Measurements from ENCODE around the gene FBXW8. TPM values are rescaled to one million over a fixed set of nuclear protein-coding genes. Genes with fewer than 3 reads are reported as not detected.
"Not testable (repeated sequence)": the region's sequence is repeated elsewhere in the genome, so short reads cannot be mapped to it uniquely, and the experiment has no call there.

Gene FBXW8
- total and polyA plus RNA-seq, 5 donors, result 3.3 to 10.2 (median 7.5) TPM

DNA sequence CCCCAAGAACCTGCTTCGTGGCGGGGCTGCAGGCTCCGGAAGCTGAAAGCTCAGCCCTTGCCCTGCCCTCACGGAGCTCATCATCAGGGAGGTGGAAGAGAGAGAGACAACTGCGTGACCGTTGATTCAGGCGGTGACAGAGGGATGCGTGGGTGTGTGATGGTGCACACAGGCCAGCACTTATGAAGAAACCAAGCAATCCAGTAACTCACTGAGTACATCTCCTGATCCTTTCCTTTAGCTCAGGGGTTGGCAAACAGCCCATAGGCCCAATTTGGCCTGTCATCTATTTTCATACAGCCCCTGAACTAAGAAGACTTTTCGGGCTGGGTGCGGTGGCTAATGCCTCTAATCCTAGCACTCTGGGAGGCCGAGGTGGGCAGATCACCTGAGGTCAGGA lies 138.5 kb downstream of the FBXW8 start:
- ATAC-seq, result peak in 1 of 2 donors; percentile 5
- intact Hi-C loops (cut with DNase I), result no loop called here
- Histone ChIP-seq H3K9me3 (ENCODE audit: control insufficient read depth, low read length) (no peaks in the 10 kb centered on the region), H3K27ac (ENCODE audit: low read length) (peak overlapping the region; percentile 28), H3K4me1 (ENCODE audit: control insufficient read depth, insufficient read depth, low read length) (peaks cover 12% of the 10 kb centered on the region), H3K27me3 (ENCODE audit: control insufficient read depth, insufficient read depth) (no peaks in the 10 kb centered on the region), H3K4me3 (ENCODE audit: low read length) (no peak overlapping the region)
- peak in 1 of 3 donors; percentile 36 for DNase-seq
- 59% methylated on average over 11 of the region's 11 CpGs for WGBS

DNA sequence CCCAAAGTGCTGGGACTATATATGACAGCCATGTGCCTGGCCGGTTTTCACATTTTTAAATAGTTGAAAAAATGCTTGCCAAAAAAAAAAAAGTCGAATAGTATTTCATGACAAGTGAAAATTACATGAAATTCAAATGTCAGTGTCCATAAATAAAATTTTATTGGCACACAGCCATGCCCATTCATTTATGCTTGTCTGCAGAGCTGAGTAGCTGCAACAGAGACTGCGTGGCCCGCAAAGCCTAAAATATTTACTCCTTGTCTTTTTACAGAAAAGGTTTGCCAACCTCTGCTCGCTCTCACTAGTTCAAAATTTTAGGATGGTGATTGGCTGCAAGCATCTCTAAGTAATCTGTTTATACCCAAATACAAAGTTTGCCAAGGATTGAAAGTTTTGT lies 139.3 kb downstream of the FBXW8 start:
- intact Hi-C loops (cut with DNase I), result no loop called here
- Histone ChIP-seq H3K9me3 (ENCODE audit: control insufficient read depth, low read length) (no peaks in the 10 kb centered on the region), H3K4me3 (ENCODE audit: low read length) (no peak overlapping the region), H3K4me1 (ENCODE audit: control insufficient read depth, insufficient read depth, low read length) (peaks cover 12% of the 10 kb centered on the region), H3K27ac (ENCODE audit: low read length) (no peak overlapping the region), H3K27me3 (ENCODE audit: control insufficient read depth, insufficient read depth) (no peaks in the 10 kb centered on the region)
- ATAC-seq, result no peak
- DNase-seq, result no peak
- WGBS, result 55% methylated on average over 5 of the region's 5 CpGs

DNA sequence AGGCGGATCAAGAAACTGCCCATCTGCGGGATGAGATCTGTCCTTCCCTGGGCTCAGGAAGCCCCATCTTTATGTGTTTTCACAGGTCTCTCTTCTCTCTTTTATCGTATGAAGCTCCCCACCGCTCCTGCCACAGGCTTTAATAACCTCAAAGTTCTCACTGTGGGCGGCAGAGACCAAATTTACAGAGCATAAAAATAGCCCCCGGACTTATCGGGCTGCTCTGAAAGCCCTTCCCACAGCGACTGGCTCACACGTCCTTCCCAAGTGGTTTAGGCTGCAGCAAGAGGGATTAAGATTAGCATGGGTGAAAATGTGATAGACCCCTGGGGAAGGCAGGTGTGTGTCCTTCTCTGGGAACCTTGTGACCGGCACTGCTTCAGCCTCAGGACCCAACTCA lies 140.6 kb downstream of the FBXW8 start:
- Histone ChIP-seq H3K9me3 (ENCODE audit: control insufficient read depth, low read length) (no peaks in the 10 kb centered on the region), H3K27ac (ENCODE audit: low read length) (peak overlapping the region; percentile 34), H3K27me3 (ENCODE audit: control insufficient read depth, insufficient read depth) (no peaks in the 10 kb centered on the region), H3K4me1 (ENCODE audit: control insufficient read depth, insufficient read depth, low read length) (peaks cover 12% of the 10 kb centered on the region), H3K4me3 (ENCODE audit: low read length) (no peak overlapping the region)
- 48% methylated on average over 10 of the region's 10 CpGs for WGBS
- ATAC-seq, result peak; percentile 17 to 30
- intact Hi-C loops (cut with DNase I), result no loop called here
- no peak for DNase-seq

DNA sequence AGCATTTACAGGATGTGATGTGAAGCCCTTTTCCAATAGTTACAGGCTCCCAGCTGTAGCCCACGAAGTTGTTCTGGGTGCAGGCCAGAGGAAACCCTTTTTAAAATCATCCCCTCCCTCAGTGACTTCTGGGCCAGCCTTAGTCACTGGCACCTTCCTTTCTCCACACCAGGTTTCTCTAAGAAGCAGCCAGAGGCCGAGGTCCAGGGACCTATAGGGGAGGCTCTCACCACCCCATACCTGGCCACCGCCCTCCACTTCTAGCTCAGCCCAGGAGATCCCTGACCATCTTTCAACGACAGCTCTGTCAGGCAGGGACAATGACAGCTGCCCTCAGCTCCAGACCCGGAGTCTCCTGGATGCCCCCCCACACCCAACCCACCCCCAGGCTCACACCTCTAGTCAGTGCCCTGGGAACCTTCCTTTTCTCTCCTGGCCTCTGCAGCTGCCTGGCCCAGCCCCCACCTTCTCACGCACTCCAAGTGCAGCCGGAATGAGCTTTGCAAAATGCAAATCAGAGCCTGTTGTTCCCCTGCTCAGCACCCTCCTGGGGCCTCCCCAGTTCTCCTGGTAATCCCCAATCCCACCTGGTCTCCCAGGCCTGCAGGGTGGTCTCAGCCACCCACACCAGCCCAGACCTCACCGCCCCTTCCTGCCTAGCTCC lies 141.8 kb downstream of the FBXW8 start:
- peak in 1 of 3 donors; percentile 77 for DNase-seq
- intact Hi-C loops (cut with DNase I), result no loop called here

DNA sequence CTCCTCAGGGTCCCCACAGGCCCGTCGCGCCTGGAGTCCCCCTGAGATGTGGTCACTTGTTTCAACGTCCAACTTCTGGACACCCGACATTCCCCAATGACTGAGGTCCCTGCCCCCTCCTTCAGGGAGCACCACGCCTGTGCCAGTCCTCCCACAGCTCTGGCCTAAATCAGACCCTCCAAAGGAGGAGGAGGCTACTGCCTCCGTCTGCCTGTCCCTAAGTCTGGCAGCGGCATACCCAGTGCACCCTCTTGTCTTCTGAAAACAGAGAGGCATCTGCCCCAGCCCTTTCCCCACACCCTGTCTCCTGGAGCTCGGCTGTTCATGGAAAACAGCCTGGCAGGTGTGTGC lies 142.3 kb downstream of the FBXW8 start:
- peaks cover 12% of the 10 kb centered on the region for H3K4me1 ChIP-seq (ENCODE audit: control insufficient read depth, insufficient read depth, low read length)
- intact Hi-C loops (cut with DNase I), result no loop called here
- peak in 1 of 3 donors; percentile 23 for DNase-seq

More for the DNA sequence above, 141.8 kb downstream of the FBXW8 start:
- peak overlapping the region; percentile 5 for H3K27ac ChIP-seq (ENCODE audit: low read length)
- peaks cover 12% of the 10 kb centered on the region for H3K4me1 ChIP-seq (ENCODE audit: control insufficient read depth, insufficient read depth, low read length)
- no peaks in the 10 kb centered on the region for H3K9me3 ChIP-seq (ENCODE audit: control insufficient read depth, low read length)
- H3K27me3 ChIP-seq (ENCODE audit: control insufficient read depth, insufficient read depth), result no peaks in the 10 kb centered on the region
- H3K4me3 ChIP-seq (ENCODE audit: low read length), result no peak overlapping the region
- peak in 1 of 2 donors; percentile 22 for ATAC-seq
- WGBS, result 49% methylated on average over 8 of the region's 8 CpGs

DNA sequence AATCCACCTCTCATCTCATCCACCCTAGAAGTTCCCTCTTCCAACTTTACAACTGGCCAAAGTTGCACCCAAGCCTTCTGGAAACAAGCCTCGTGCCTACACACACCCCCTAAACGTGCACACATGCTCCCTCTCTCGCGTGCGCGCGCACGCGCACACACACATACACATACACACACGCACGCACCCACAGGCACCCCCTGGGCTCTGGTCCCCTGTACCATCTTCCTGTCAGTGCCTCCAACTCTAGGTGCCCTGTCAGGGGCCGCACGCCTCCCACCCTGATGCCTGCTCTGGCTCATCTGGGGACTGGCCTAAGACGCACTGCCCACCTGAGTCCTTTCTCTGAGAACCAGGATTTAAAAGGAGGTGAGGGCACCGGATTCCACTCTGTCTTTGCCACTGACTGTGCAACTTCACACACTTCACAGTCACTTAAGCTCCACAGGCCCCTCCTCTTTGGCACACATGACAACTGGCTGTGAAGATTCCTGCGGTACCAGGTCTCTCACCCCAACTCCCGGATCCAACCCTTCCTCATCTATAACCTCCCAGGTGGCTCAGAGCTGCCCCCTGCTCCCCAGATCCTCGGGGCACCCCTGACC lies 142.9 kb downstream of the FBXW8 start:
- WGBS, result 68% methylated on average over 18 of the region's 18 CpGs
- H3K27ac ChIP-seq (ENCODE audit: low read length), result no peak overlapping the region
- ATAC-seq (no peak), DNase-seq (peak in 1 of 3 donors; percentile 43)
- H3K9me3 ChIP-seq (ENCODE audit: control insufficient read depth, low read length), result no peaks in the 10 kb centered on the region
- peaks cover 10% of the 10 kb centered on the region for H3K4me1 ChIP-seq (ENCODE audit: control insufficient read depth, insufficient read depth, low read length)
- intact Hi-C loops (cut with DNase I), result no loop called here
- no peaks in the 10 kb centered on the region for H3K27me3 ChIP-seq (ENCODE audit: control insufficient read depth, insufficient read depth)
- no peak overlapping the region for H3K4me3 ChIP-seq (ENCODE audit: low read length)

More for the DNA sequence above, 142.3 kb downstream of the FBXW8 start:
- H3K27me3 ChIP-seq (ENCODE audit: control insufficient read depth, insufficient read depth), result no peaks in the 10 kb centered on the region
- no peak overlapping the region for H3K27ac ChIP-seq (ENCODE audit: low read length)
- no peaks in the 10 kb centered on the region for H3K9me3 ChIP-seq (ENCODE audit: control insufficient read depth, low read length)
- no peak for ATAC-seq
- 56% methylated on average over 9 of the region's 9 CpGs for WGBS
- H3K4me3 ChIP-seq (ENCODE audit: low read length), result no peak overlapping the region

DNA sequence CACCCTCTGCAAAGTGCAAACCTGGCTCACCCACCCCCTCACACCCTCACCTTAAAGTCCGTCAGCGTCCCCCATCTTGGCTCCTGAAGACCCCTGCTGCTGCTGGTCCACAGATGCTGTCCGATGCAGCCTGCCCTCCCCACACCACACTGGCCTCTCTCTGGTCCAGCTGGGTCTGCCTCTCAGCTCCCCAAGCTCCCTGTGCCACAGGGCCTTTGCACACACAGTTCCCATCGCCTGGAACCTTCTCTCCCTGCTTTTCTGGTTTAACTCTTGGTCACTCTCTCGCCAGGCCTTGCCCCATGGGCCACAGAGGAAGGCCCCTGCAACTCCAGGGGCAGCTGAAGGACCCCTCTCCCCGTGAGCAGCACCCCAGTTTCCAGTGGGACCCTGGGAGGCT lies 143.5 kb downstream of the FBXW8 start:
- Histone ChIP-seq H3K4me3 (ENCODE audit: low read length) (no peak overlapping the region), H3K4me1 (ENCODE audit: control insufficient read depth, insufficient read depth, low read length) (peaks cover 5% of the 10 kb centered on the region), H3K9me3 (ENCODE audit: control insufficient read depth, low read length) (no peaks in the 10 kb centered on the region), H3K27me3 (ENCODE audit: control insufficient read depth, insufficient read depth) (no peaks in the 10 kb centered on the region), H3K27ac (ENCODE audit: low read length) (no peak overlapping the region)
- ATAC-seq, result no peak
- intact Hi-C loops (cut with DNase I), result no loop called here
- DNase-seq, result no peak
- 93% methylated on average over 6 of the region's 6 CpGs for WGBS

DNA sequence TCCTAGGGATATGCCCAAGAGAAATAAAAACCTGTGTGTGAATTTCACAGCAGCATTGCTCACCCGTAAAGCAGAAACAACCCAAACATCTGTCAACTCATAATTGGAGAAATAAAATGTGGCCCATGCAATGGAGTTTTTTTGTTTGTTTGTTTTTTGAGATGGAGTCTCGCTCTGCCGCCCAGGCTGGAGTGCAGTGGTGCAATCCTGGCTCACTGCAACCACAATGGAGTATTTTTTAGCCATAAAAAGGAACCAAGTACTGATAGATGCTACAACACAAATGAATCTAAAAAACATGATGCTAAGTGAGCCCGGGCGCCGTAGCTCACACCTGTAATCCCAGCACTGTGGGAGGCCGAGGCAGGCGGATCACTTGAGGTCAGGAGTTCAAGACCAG lies 146.9 kb downstream of the FBXW8 start:
- H3K9me3 ChIP-seq (ENCODE audit: control insufficient read depth, low read length); H3K4me3 ChIP-seq (ENCODE audit: low read length); H3K27me3 ChIP-seq (ENCODE audit: control insufficient read depth, insufficient read depth); H3K27ac ChIP-seq (ENCODE audit: low read length); H3K4me1 ChIP-seq (ENCODE audit: control insufficient read depth, insufficient read depth, low read length); intact Hi-C loops (cut with DNase I); ATAC-seq: not testable (repeated sequence)
- DNase-seq, result peak in 1 of 3 donors; percentile 19
- WGBS, result 86% methylated on average over 8 of the region's 8 CpGs

DNA sequence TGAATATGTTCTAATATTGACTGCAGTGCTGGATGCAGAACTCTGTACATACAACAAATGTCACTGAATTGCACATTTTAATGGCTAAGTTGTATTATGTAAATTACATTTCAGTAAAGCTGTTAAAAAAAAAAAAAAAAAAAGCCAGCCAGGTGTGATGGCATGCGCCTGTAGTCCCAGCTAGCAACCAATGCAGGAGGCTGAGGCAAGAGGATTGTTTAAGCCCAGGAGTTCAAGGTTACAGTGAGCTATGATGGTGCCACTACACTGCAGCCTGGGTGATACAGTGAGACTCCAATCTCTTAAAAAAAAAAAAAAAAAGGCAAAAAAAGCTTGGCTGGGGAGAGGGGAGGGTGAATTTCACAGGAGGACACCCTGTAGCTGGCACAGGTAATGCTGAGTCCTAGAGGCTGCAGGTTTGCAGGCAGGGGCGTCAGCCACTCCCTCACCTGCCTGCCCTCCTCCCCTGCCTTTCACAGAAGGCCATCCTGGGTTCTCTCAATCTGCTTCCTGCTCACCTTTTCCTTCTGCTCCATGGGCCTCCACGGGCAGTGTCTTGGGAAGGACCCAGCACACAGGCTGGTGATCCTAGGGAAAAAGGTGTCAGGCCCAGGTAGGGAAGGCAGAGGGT lies 147.8 kb downstream of the FBXW8 start:
- H3K27me3 ChIP-seq (ENCODE audit: control insufficient read depth, insufficient read depth), result no peaks in the 10 kb centered on the region

DNA sequence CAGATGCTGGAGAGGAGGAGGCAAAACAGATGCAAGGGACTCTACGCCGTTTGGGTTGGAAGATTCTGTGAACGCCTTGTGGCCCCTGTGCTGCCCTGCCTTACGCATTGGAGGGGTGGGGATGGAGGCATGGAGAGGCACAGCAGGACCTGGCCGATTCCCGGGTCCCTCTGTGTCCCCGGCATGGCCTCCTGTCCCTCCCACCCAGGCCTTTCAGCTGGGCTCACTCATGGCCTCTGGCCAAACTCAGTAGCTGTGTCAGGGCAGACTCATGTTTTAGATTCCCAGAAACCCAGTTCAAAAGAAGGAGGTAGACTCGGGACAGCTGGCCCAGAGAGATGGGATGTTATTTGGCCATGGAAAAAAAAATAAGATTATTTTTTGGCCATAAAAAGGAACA lies 148.4 kb downstream of the FBXW8 start:
- 47% methylated on average over 8 of the region's 8 CpGs for WGBS
- H3K4me3 ChIP-seq (ENCODE audit: low read length), result no peak overlapping the region
- intact Hi-C loops (cut with DNase I), result no loop called here
- peak in 1 of 2 donors; percentile 25 for ATAC-seq
- peaks cover 3% of the 10 kb centered on the region for H3K4me1 ChIP-seq (ENCODE audit: control insufficient read depth, insufficient read depth, low read length)
- H3K9me3 ChIP-seq (ENCODE audit: control insufficient read depth, low read length), result no peaks in the 10 kb centered on the region
- no peaks in the 10 kb centered on the region for H3K27me3 ChIP-seq (ENCODE audit: control insufficient read depth, insufficient read depth)
- DNase-seq, result peak in 2 of 3 donors; percentile 41 to 50
- no peak overlapping the region for H3K27ac ChIP-seq (ENCODE audit: low read length)

More for the DNA sequence above, 147.8 kb downstream of the FBXW8 start:
- H3K4me1 ChIP-seq (ENCODE audit: control insufficient read depth, insufficient read depth, low read length), result peaks cover 3% of the 10 kb centered on the region
- DNase-seq (peak in 1 of 3 donors; percentile 0), ATAC-seq (no peak)
- H3K9me3 ChIP-seq (ENCODE audit: control insufficient read depth, low read length), result no peaks in the 10 kb centered on the region
- no peak overlapping the region for H3K4me3 ChIP-seq (ENCODE audit: low read length)
- WGBS, result 80% methylated on average over 3 of the region's 3 CpGs
- no peak overlapping the region for H3K27ac ChIP-seq (ENCODE audit: low read length)
- intact Hi-C loops (cut with DNase I), result no loop called here

DNA sequence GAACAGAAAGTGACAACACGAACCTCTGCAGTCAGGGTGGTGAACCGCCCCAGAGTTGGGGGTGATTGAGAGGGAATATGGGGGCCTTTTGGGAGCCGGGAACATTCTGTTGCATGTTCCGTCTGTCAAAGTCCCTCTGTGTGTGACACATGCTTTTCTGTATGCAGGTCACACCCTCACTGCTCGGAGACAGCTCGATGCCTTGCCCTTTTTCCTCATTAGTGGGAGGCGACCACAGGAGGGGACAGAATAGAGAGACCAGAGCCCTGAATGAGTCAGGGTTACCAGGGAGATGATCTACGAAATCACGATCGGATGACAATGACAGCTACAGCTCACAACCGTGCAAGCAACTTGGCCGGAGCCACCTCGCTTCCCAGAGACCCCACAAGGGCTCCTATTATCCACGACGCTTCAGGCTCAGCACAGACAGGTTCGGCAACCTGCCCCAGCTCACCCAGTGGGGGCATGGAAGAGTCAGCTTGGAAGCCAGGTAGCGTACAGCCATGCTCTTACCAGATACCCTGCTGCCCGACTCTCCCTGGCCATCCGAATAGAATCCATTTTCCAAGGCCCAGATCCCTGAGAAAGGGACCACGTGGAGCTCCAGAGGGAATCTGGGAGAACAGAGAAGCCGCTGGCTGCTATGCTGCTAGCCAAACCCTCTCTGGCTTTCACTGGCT lies 149.6 kb downstream of the FBXW8 start:
- peaks cover 3% of the 10 kb centered on the region for H3K4me1 ChIP-seq (ENCODE audit: control insufficient read depth, insufficient read depth, low read length)
- no peaks in the 10 kb centered on the region for H3K27me3 ChIP-seq (ENCODE audit: control insufficient read depth, insufficient read depth)
- no peak overlapping the region for H3K27ac ChIP-seq (ENCODE audit: low read length)
- 54% methylated on average over 21 of the region's 21 CpGs for WGBS
- ATAC-seq (peak in 1 of 2 donors; percentile 48), DNase-seq (peak in 2 of 3 donors; percentile 33 to 37)
- H3K4me3 ChIP-seq (ENCODE audit: low read length), result no peak overlapping the region
- H3K9me3 ChIP-seq (ENCODE audit: control insufficient read depth, low read length), result no peaks in the 10 kb centered on the region
- intact Hi-C loops (cut with DNase I), result no loop called here

Data from right cardiac atrium (tissue), 5 donors.